Hepatic stellate cell (primary cell): ENCODE results near the gene C16orf87.
"Not testable (repeated sequence)": the region's sequence is repeated elsewhere in the genome, so short reads cannot be mapped to it uniquely, and the experiment has no call there.

Experiments
- DNase-seq: peaks from one replicate; pipeline ENCODE4 v3.0.0; 2011; ENCODE audit warnings: low spot score

Gene C16orf87

DNA sequence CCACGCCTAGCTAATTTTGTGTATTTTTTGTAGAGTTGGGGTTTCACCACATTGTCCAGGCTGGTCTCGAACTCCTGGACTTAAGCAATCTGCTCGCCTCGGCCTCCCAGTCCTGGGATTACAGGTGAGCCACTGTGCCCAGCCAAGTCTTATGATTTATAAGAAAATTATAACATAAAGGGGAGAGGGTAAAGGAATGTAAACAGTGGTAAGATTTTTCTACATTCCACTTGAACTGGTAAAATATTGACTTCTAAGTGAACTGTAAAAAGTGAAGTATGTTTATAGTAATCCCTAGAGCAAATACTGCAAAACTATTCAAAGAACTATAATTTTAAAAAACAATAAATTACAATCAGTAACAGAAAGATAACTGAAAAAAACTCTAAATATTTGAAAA is 33.5 kb downstream of the C16orf87 start:
- DNase-seq: no peak

DNA sequence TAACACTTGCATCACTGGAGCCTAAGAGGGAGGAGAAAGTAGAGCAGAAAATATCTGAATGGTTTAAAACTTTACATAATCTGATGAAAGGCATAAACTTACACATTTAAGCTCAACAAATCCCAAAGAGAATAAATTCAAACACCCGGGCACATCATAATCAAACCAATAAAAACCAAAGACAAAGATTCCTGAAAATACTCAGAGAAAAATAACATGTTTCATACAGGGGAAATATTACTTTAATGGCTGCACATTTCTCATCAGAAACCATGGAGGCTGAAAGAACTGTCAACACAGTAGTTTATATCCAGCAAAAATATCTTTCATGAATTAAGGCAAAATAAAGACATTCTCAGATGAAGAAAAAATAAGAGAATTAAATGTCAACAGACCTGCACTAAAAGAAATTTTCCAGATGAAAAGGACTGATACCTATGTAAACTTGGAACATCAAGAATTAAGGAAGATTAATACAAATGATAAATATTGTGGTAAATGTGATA is 34.2 kb downstream of the C16orf87 start:
- DNase-seq: no peak

GRCh38 chr16:46793841-46794240 is 37.1 kb downstream of the C16orf87 start:
- no peak for DNase-seq

- DNase-seq: no peak
Observed at GRCh38 chr16:46790599-46791270, 40.2 kb downstream of the C16orf87 start.

GRCh38 chr16:46789499-46790414 is 41.2 kb downstream of the C16orf87 start:
- peak; percentile 63 for DNase-seq

- no peak for DNase-seq
Observed at GRCh38 chr16:46788891-46789474, 42.0 kb downstream of the C16orf87 start.

DNA sequence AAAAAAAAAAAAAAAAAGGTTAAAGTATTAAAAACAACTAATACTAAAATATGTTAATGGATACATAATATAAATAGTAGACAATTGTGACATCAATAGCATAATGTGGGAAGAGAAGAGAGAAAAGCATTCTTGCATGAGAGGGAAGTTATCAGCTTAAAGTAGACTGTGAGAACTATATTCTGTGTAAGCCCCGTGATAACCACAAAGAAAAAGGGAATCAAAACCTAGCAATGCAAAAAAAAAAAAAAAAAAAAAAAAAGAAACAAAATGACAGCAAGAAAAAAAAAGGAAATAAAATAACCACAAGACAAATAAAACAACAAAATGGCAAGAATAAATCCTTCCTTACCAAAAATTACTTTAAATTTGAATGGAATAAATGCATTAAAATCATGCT is 43.1 kb downstream of the C16orf87 start:
- DNase-seq: no peak

DNA sequence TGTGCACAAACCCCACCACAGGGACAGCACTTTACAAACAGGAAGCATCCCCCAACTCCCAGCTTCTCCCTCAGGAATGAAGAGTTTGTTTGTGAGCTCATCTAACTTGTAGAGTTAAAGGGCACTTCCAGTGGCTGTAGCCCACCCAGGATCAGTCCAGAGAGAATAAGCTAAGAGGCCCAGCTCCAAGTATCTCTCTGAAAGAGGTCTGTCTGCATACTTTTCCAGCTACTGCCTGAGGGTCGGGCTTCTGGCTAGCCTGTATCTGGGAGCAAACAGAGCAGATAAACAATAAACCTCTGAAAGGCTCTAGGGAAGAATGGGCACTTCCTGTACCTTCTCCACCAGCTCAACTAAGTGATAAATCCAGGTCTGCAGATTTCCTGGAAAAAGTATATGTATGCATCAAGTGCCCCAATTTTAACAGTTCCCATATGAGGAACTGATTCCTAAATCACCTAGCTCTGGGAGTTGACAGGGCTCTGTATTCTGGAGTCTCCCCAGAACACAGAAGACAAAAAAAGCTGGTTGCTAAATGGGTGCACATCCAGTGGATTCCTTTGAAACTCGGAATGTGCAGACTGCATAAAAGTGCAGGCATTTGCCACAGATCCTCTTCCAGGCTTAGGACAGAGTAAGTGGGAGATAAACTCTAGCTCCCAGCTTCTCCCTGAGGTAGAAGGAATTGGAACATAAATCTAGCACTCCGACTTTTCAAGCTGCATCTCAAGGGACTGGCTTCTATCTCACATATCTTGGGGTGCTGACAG is 45.7 kb downstream of the C16orf87 start:
- DNase-seq: no peak

- not testable (repeated sequence) for DNase-seq
Observed at GRCh38 chr16:46784569-46784968, 46.4 kb downstream of the C16orf87 start.

DNA sequence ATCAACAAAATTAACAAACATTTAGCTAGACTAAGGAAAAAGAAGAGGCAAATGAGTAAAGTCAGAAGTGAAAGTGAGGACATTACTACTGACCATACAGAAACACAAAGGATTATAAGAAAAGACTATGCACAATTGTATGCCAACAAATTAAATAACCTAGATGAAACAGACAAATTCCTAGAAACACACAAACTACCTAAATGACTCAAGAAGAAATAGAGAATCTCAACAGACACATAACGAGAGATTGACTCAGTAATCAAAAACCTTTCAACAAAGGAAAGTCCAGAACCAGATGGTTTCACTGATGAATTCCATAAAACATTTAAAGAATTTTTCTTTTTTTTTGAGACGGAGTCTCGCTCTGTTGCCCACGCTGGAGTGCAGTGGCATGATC is 47.2 kb downstream of the C16orf87 start:
- DNase-seq: no peak

GRCh38 chr16:46782320-46782719 is 48.7 kb downstream of the C16orf87 start:
- DNase-seq: no peak

DNA sequence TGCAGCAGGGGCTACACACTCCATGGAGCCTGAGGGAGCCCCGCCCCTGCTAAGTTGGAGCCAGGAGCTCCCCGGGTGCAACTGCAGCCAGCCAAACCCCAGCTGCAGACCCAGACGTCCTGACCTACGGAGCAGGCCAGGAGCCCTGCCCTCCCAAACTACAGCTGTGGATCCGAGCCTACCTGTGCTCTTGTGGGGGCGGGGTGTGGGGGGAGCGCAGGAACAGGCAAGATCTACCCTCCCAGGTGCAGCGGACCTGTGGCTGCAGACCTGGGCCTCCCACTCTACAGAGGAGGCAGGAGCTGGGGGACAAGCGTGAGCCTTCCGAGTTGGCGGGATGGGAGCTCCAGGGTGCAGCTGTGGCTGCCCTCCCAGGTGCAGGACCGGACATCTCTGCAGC is 53.2 kb downstream of the C16orf87 start:
- no peak for DNase-seq

GRCh38 chr16:46775214-46775613 is 55.8 kb downstream of the C16orf87 start:
- DNase-seq: no peak

DNA sequence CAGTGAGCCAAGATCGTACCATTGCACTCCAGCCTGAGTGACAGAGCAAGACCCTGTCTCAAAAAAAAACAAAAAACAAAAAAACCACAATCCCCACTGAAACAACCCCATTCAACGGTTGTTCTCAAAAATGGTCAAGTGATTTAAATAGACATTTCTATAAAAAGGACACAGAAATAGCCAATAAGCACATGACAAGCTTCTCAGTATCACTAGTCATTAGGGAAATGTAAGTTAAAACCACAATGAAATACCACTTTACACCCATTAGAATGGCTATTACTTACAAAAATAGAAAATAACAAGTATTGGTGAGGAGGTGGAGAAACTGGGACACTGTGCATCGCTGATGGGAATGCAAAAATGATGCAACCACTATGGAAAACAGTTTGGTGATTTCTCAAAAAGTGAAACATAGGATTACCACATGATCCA is 56.2 kb downstream of the C16orf87 start:
- no peak for DNase-seq

DNA sequence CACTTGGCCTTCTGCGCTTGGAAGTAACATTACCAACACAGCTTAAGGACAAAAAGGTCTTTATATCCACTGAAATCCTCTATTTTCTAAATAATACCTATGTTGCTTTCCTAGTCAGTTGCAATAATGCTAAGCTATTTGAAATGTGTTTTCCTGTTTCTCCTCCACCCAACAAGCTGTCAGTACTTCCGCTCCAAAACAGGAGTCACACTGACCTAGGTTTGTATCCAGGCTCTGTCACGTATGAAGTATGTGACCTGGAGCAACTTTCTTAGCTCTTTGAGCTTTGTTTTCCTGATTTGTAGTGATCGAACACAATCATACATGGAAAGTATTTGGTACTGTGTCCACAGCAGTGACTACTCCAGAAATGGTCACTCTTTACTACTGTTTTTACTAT is 58.5 kb downstream of the C16orf87 start:
- DNase-seq: no peak

DNA sequence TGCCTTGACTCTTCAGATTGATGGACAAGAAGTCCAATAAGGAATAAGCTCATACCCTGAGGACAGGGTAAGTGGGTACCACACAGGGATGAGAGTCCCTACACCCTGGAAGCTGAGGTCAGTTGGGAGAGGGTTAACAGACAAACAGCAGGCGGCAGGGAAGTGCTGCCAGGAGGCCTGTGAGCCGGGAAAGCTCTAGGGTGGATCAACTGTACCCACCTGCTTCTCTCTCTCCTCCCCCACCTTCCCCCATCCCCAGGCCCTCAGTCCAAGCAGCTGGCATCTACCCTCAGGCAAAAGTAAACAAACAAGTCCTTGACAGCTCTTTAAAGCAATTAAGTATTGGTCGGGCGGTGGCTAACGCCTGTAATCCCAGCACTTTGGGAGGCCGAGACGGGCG is 62.2 kb downstream of the C16orf87 start:
- no peak for DNase-seq

DNA sequence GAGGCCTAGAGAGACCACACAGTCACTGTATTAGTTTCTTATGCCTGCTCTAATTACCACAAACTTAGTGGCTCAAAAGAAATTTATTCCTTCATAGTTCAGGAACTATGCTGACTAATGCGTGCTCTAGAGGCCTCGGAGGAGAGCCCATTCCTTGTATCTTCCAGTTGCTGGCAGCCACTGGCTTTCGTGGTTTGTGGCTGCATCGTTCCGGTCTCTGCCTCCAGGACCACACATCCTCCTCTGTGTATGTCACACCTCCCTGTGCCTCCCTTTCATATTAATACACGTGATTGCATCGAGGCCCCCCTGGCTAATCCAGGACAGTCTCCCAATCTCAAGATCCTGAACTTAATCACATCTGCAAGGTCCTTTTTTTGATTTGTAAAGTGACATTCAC is 65.9 kb downstream of the C16orf87 start:
- peak; percentile 71 for DNase-seq

- no peak for DNase-seq
Observed at GRCh38 chr16:46763147-46763546, 67.8 kb downstream of the C16orf87 start.

GRCh38 chr16:46762583-46762982 is 68.4 kb downstream of the C16orf87 start:
- DNase-seq: no peak

- no peak for DNase-seq
Observed at GRCh38 chr16:46759309-46759708, 71.7 kb downstream of the C16orf87 start.

DNA sequence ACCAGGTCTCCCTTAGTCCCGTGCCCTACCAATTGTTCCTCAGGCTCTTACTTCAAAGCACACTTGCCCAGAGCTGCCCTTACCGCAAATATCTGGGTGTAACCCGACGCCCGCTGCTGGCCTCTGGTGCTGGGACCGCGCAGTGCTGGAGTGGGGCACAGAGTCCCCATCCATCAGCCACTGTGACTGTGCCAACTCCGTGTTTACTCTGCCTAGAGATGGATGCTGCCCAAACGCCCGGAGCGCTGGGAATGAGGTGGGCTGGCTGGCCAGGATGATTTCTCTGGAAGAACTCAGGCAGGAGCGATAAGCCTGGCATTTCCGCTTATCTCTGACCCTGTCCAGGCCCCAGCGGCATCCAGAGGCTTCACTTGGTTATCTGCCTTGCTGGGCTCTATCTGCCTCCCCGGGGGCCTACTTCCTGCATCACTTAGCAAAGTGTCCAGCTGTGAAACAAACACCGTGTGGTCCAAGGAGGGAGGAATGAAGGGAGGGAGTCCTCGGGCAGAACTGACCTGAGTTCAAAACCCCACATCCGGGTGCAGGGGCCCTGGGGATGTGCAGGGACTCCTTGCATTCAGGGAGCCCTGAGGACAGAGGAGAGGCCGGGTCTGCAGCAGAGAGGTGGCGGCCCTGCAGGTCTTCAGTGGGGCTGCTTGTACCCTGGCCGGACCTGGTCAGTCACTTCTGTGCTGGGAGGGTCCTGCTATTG is 73.5 kb downstream of the C16orf87 start:
- no peak for DNase-seq
